ENCODE results near the gene RAB7B. TPM values are rescaled to one million over a fixed set of nuclear protein-coding genes. Genes with fewer than 3 reads are reported as not detected.

Gene RAB7B
- total RNA-seq, 1 donor from 2014 or later = not detected

DNA sequence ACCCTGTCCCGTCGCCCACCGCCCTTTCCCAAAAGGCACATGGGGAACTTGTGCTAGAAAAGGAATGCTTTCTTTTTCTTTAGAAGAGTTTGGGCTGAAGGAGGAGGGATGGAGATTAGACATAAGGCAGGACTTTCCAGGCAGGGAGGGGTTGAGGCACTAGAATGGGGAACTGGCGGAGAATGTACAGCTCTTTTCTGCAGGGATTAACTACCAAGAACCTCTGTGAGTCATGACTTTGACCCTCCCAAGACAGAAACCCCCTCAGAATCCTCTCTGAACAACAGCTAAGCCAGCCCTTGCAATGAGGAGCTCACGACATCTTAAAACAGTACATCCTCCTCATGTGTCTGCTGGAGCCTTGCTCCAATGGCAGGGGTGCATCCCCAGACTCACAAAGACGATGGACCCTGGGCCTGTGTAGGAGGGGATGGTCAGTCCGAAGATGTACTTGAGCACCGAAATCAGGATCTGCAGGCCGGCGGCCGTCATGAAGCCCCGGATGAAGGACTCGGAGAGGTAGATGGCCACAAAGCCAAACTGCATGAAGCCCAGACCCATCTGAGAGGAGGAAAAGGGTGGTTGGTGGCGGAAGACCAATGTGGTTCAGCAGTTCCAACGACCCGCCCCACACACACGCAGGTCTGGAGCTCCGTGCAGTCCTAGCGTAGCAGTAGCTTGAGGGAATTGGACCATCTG, 73.5 kb downstream of the RAB7B start:
- Mint-ChIP-seq H3K4me1 (peaks cover 49% of the 10 kb centered on the region), H3K9me3 (no peaks in the 10 kb centered on the region), H3K27ac (no peak overlapping the region), H3K36me3 (no peaks in the 10 kb centered on the region), H3K4me3 (no peak overlapping the region), H3K27me3 (ENCODE audit: insufficient read depth, low read depth) (peaks cover 18% of the 10 kb centered on the region)
- no peak for DNase-seq (ENCODE audit: low spot score)
- H3K27ac ChIP-seq = no peak overlapping the region
- no peak overlapping the region for H3K4me2 ChIP-seq
- H3K4me3 ChIP-seq = no peak overlapping the region
- H3K9ac ChIP-seq = no peak overlapping the region
- H3K27me3 ChIP-seq = no peaks in the 10 kb centered on the region
- peaks cover 18% of the 10 kb centered on the region for H3K4me1 ChIP-seq
- H3K9me3 ChIP-seq (ENCODE audit: low read depth) = no peaks in the 10 kb centered on the region
- TF ChIP-seq, protein P1, sequence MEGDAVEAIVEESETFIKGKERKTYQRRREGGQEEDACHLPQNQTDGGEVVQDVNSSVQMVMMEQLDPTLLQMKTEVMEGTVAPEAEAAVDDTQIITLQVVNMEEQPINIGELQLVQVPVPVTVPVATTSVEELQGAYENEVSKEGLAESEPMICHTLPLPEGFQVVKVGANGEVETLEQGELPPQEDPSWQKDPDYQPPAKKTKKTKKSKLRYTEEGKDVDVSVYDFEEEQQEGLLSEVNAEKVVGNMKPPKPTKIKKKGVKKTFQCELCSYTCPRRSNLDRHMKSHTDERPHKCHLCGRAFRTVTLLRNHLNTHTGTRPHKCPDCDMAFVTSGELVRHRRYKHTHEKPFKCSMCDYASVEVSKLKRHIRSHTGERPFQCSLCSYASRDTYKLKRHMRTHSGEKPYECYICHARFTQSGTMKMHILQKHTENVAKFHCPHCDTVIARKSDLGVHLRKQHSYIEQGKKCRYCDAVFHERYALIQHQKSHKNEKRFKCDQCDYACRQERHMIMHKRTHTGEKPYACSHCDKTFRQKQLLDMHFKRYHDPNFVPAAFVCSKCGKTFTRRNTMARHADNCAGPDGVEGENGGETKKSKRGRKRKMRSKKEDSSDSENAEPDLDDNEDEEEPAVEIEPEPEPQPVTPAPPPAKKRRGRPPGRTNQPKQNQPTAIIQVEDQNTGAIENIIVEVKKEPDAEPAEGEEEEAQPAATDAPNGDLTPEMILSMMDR (IDR thresholded peaks at IDR 0.05) = no peak
- TF ChIP-seq EZH2 (IDR thresholded peaks at IDR 0.05) = no peak
- no peak for TF ChIP-seq EZH2phosphoT487 (IDR thresholded peaks at IDR 0.05)
- H3K79me2 ChIP-seq (ENCODE audit: low read depth) = no peaks in the 10 kb centered on the region
- no peak overlapping the region for H2AFZ ChIP-seq (replicated peaks)
- H4K20me1 ChIP-seq (ENCODE audit: low read depth) = no peaks in the 10 kb centered on the region
- H3F3A ChIP-seq (ENCODE audit: low read depth) = no peaks in the 10 kb centered on the region
- H3K36me3 ChIP-seq = no peaks in the 10 kb centered on the region

DNA sequence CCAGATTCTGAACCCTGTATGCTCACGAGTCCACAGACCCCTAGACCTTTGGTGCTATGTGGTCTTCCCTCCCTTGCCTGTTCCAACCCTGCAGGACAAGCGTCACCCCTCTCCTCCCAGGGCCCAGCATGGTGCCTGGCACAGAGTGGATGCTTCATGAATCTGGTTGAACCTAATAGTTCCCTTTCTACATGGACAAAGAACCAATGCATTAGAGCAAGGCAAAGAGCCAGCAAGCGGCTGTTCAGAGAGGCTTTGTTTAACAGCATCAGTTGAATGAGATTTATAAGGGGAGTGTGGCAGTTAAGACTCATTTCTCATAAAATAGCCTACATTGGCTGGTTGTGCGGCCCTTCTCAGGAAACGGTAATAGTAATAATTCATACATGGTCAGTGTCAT, 74.9 kb downstream of the RAB7B start:
- no peak overlapping the region for H2AFZ ChIP-seq (replicated peaks)
- no peaks in the 10 kb centered on the region for H4K20me1 ChIP-seq (ENCODE audit: low read depth)
- H3K4me2 ChIP-seq = no peak overlapping the region
- H3K27me3 ChIP-seq = no peaks in the 10 kb centered on the region
- H3K4me3 Mint-ChIP-seq = no peak overlapping the region
- no peak for DNase-seq (ENCODE audit: low spot score)
- no peaks in the 10 kb centered on the region for H3K36me3 Mint-ChIP-seq
- TF ChIP-seq, protein P1 (IDR thresholded peaks at IDR 0.05) = no peak
- TF ChIP-seq EZH2phosphoT487 (IDR thresholded peaks at IDR 0.05) (no peak), EZH2 (IDR thresholded peaks at IDR 0.05) (no peak)
- no peaks in the 10 kb centered on the region for H3K9me3 Mint-ChIP-seq
- no peaks in the 10 kb centered on the region for H3K79me2 ChIP-seq (ENCODE audit: low read depth)
- no peaks in the 10 kb centered on the region for H3K9me3 ChIP-seq (ENCODE audit: low read depth)
- no peak overlapping the region for H3K4me3 ChIP-seq
- H3K27ac Mint-ChIP-seq = no peak overlapping the region
- peaks cover 16% of the 10 kb centered on the region for H3K27me3 Mint-ChIP-seq (ENCODE audit: insufficient read depth, low read depth)
- peaks cover 5% of the 10 kb centered on the region for H3K4me1 ChIP-seq
- no peak overlapping the region for H3K9ac ChIP-seq
- H3K36me3 ChIP-seq = no peaks in the 10 kb centered on the region
- H3F3A ChIP-seq (ENCODE audit: low read depth) = no peaks in the 10 kb centered on the region
- peaks cover 40% of the 10 kb centered on the region for H3K4me1 Mint-ChIP-seq
- no peak overlapping the region for H3K27ac ChIP-seq

DNA sequence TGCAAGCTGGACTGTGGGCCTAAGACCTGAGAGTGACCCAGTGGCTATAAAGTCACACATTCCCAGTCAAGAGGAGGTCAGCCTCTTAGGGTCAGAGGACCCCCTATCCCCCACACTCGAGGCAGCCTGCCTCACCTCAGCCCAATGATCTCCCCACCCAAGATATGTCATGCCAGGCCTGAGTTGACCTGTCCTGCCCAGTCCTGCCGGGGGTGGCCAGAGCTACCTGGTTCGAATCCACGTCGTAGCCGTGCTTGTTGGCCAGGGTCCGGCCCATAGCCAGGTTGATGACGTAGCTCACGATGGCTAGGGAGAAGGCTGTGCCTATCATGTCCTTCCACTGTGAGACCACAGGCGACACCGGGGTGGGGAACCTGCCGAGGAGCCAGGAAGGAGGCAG, 75.5 kb downstream of the RAB7B start:
- no peak for DNase-seq (ENCODE audit: low spot score)
- TF ChIP-seq EZH2phosphoT487 (IDR thresholded peaks at IDR 0.05) = no peak
- no peak for TF ChIP-seq EZH2 (IDR thresholded peaks at IDR 0.05)
- TF ChIP-seq, protein P1 (IDR thresholded peaks at IDR 0.05) = no peak
- H3F3A ChIP-seq (ENCODE audit: low read depth) = no peaks in the 10 kb centered on the region
- no peaks in the 10 kb centered on the region for H3K4me1 ChIP-seq
- H4K20me1 ChIP-seq (ENCODE audit: low read depth) = no peaks in the 10 kb centered on the region
- peaks cover 15% of the 10 kb centered on the region for H3K27me3 Mint-ChIP-seq (ENCODE audit: insufficient read depth, low read depth)
- H3K36me3 Mint-ChIP-seq = no peaks in the 10 kb centered on the region
- H3K27ac Mint-ChIP-seq = no peak overlapping the region
- H3K4me3 ChIP-seq = no peak overlapping the region
- H3K79me2 ChIP-seq (ENCODE audit: low read depth) = no peaks in the 10 kb centered on the region
- H3K9me3 Mint-ChIP-seq = no peaks in the 10 kb centered on the region
- no peak overlapping the region for H3K4me2 ChIP-seq
- peaks cover 40% of the 10 kb centered on the region for H3K4me1 Mint-ChIP-seq
- H3K27ac ChIP-seq = no peak overlapping the region
- H3K9ac ChIP-seq = no peak overlapping the region
- no peaks in the 10 kb centered on the region for H3K9me3 ChIP-seq (ENCODE audit: low read depth)
- H2AFZ ChIP-seq (replicated peaks) = no peak overlapping the region
- H3K4me3 Mint-ChIP-seq = no peak overlapping the region
- H3K27me3 ChIP-seq = no peaks in the 10 kb centered on the region
- H3K36me3 ChIP-seq = no peaks in the 10 kb centered on the region

All from neural progenitor cell (in vitro differentiated cells).